ENCODE measurements around the gene DCANP1. TPM values are rescaled to one million over a fixed set of nuclear protein-coding genes. Genes with fewer than 3 reads are reported as not detected.
A peak's percentile ranks its signal among the peaks of the same experiment; 100 is the strongest.

Gene DCANP1
- total and polyA plus RNA-seq, 4 donors: 0.05 TPM; not detected in 3

DNA sequence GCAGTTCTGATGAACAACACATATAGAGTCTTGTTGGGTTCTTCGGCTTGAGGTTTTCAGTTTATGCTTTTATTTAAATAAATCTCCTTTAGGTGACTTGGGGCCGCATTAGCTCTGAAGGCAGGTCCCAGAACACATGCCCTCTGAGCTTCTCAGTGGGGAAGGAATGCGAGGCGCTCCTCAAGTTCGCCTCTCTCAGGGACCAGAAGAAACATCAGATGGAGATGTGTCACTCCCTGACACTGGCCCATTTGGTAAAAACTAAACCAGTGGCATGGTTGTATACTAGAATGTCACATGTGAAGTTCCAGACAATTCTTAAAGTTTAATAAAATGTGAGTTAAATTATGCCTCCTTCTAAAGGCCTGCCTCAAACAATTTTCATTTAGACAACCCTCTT, 50.1 kb downstream of the DCANP1 start:
- peaks cover 3 to 18% (median 9%) of the 10 kb centered on the region in 4 donors for H3K4me1 ChIP-seq (ENCODE audit: control insufficient read depth in 4 of 4, insufficient read depth in 4 of 4, low read length in 3 of 4)
- H3K27ac ChIP-seq (ENCODE audit: low read depth in 1 of 2, low read length in 2 of 2): no peak overlapping the region
- TF ChIP-seq SP1 (IDR thresholded peaks at IDR 0.05) (no peak), HNF4A (conservative IDR thresholded peaks at IDR 0.05) (no peak), RAD21 (IDR thresholded peaks at IDR 0.05) (no peak), FOXA2 (IDR thresholded peaks at IDR 0.05) (no peak), EGR1 (IDR thresholded peaks at IDR 0.05; ENCODE audit: low read depth in 2 of 2) (no peak), RXRA (IDR thresholded peaks at IDR 0.05) (no peak), TAF1 (conservative IDR thresholded peaks at IDR 0.05) (no peak), YY1 (IDR thresholded peaks at IDR 0.05) (no peak), NR2F2 (IDR thresholded peaks at IDR 0.05) (no peak), FOXA1 (IDR thresholded peaks at IDR 0.05) (no peak), GABPA (IDR thresholded peaks at IDR 0.05 in 1 of 2, conservative IDR thresholded peaks at IDR 0.05 in 1 of 2) (no peak), JUND (IDR thresholded peaks at IDR 0.05) (no peak)
- TF ChIP-seq, protein P1, sequence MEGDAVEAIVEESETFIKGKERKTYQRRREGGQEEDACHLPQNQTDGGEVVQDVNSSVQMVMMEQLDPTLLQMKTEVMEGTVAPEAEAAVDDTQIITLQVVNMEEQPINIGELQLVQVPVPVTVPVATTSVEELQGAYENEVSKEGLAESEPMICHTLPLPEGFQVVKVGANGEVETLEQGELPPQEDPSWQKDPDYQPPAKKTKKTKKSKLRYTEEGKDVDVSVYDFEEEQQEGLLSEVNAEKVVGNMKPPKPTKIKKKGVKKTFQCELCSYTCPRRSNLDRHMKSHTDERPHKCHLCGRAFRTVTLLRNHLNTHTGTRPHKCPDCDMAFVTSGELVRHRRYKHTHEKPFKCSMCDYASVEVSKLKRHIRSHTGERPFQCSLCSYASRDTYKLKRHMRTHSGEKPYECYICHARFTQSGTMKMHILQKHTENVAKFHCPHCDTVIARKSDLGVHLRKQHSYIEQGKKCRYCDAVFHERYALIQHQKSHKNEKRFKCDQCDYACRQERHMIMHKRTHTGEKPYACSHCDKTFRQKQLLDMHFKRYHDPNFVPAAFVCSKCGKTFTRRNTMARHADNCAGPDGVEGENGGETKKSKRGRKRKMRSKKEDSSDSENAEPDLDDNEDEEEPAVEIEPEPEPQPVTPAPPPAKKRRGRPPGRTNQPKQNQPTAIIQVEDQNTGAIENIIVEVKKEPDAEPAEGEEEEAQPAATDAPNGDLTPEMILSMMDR (IDR thresholded peaks at IDR 0.05; ENCODE audit: low read depth, low read length, missing input control): no peak
- TF ChIP-seq, protein P2, sequence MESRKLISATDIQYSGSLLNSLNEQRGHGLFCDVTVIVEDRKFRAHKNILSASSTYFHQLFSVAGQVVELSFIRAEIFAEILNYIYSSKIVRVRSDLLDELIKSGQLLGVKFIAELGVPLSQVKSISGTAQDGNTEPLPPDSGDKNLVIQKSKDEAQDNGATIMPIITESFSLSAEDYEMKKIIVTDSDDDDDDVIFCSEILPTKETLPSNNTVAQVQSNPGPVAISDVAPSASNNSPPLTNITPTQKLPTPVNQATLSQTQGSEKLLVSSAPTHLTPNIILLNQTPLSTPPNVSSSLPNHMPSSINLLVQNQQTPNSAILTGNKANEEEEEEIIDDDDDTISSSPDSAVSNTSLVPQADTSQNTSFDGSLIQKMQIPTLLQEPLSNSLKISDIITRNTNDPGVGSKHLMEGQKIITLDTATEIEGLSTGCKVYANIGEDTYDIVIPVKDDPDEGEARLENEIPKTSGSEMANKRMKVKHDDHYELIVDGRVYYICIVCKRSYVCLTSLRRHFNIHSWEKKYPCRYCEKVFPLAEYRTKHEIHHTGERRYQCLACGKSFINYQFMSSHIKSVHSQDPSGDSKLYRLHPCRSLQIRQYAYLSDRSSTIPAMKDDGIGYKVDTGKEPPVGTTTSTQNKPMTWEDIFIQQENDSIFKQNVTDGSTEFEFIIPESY (IDR thresholded peaks at IDR 0.05): no peak
- TF ChIP-seq, protein P3, sequence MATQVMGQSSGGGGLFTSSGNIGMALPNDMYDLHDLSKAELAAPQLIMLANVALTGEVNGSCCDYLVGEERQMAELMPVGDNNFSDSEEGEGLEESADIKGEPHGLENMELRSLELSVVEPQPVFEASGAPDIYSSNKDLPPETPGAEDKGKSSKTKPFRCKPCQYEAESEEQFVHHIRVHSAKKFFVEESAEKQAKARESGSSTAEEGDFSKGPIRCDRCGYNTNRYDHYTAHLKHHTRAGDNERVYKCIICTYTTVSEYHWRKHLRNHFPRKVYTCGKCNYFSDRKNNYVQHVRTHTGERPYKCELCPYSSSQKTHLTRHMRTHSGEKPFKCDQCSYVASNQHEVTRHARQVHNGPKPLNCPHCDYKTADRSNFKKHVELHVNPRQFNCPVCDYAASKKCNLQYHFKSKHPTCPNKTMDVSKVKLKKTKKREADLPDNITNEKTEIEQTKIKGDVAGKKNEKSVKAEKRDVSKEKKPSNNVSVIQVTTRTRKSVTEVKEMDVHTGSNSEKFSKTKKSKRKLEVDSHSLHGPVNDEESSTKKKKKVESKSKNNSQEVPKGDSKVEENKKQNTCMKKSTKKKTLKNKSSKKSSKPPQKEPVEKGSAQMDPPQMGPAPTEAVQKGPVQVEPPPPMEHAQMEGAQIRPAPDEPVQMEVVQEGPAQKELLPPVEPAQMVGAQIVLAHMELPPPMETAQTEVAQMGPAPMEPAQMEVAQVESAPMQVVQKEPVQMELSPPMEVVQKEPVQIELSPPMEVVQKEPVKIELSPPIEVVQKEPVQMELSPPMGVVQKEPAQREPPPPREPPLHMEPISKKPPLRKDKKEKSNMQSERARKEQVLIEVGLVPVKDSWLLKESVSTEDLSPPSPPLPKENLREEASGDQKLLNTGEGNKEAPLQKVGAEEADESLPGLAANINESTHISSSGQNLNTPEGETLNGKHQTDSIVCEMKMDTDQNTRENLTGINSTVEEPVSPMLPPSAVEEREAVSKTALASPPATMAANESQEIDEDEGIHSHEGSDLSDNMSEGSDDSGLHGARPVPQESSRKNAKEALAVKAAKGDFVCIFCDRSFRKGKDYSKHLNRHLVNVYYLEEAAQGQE (IDR thresholded peaks at IDR 0.05): no peak
- TF ChIP-seq, protein P4, sequence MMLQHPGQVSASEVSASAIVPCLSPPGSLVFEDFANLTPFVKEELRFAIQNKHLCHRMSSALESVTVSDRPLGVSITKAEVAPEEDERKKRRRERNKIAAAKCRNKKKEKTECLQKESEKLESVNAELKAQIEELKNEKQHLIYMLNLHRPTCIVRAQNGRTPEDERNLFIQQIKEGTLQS (IDR thresholded peaks at IDR 0.05): no peak
- peak overlapping the region in 1 of 2 donors; percentile 29 for H3K9ac ChIP-seq (ENCODE audit: low read depth in 1 of 2, low read length in 2 of 2)
- H3K27me3 ChIP-seq (ENCODE audit: control insufficient read depth in 4 of 4, insufficient read depth in 4 of 4, low read length in 3 of 4): no peaks in the 10 kb centered on the region
- no peaks in the 10 kb centered on the region for H3K36me3 ChIP-seq (ENCODE audit: control insufficient read depth in 4 of 4, insufficient read depth in 3 of 4, low read depth in 1 of 4, low read length in 3 of 4)
- WGBS: 92% methylated on average over 5 of the region's 5 CpGs
- H3K9me3 ChIP-seq (ENCODE audit: control insufficient read depth in 4 of 4, low read length in 3 of 4): no peaks in the 10 kb centered on the region
- DNase-seq (ENCODE audit: low spot score): no peak
- H3K4me3 ChIP-seq (ENCODE audit: low read depth in 1 of 3, low read length in 3 of 3): no peak overlapping the region

DNA sequence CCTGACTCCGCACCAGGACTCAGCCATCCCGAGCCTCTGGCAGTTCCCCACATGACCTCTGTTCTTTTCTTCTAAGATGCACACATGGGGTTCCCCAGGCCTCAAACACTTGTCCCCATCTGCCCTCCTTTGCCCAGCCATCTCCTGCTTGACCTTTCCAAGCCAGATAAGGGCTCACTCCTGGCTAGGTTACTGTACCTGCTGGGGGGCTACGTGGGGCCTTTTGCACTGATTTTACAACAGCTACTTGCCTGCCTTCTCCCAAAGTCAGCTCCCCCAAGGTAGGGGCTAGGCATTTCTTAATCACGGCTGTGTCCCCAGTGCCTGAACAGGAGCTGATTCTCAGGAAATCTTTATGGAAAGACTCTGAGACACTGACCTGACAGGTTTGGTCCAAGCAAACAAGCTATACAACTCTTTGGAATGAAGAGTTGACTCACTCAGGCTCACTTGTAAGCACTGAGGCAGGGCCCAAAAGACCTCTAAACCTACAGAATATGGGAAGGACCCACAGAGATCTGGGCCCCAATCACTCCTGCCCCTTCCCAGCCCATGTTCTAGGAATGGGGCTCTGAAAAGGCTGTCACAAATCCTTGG, 50.6 kb downstream of the DCANP1 start:
- TF ChIP-seq, protein P5, sequence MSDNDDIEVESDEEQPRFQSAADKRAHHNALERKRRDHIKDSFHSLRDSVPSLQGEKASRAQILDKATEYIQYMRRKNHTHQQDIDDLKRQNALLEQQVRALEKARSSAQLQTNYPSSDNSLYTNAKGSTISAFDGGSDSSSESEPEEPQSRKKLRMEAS (IDR thresholded peaks at IDR 0.05): no peak
- TF ChIP-seq, protein P2 (IDR thresholded peaks at IDR 0.05): no peak
- TF ChIP-seq RXRA (IDR thresholded peaks at IDR 0.05) (no peak), SP1 (IDR thresholded peaks at IDR 0.05) (no peak), TAF1 (conservative IDR thresholded peaks at IDR 0.05) (no peak), RAD21 (IDR thresholded peaks at IDR 0.05) (no peak), GABPA (IDR thresholded peaks at IDR 0.05 in 1 of 2, conservative IDR thresholded peaks at IDR 0.05 in 1 of 2) (no peak), YY1 (IDR thresholded peaks at IDR 0.05) (no peak)
- Histone ChIP-seq H3K27me3 (ENCODE audit: control insufficient read depth in 4 of 4, insufficient read depth in 4 of 4, low read length in 3 of 4) (no peaks in the 10 kb centered on the region), H3K27ac (ENCODE audit: low read depth in 1 of 2, low read length in 2 of 2) (no peak overlapping the region), H3K9ac (ENCODE audit: low read depth in 1 of 2, low read length in 2 of 2) (no peak overlapping the region), H3K4me1 (ENCODE audit: control insufficient read depth in 4 of 4, insufficient read depth in 4 of 4, low read length in 3 of 4) (peaks cover 3 to 18% (median 11%) of the 10 kb centered on the region in 4 donors), H3K9me3 (ENCODE audit: control insufficient read depth in 4 of 4, low read length in 3 of 4) (no peaks in the 10 kb centered on the region), H3K36me3 (ENCODE audit: control insufficient read depth in 4 of 4, insufficient read depth in 3 of 4, low read depth in 1 of 4, low read length in 3 of 4) (no peaks in the 10 kb centered on the region), H3K4me3 (ENCODE audit: low read depth in 1 of 3, low read length in 3 of 3) (no peak overlapping the region)
- WGBS: 84% methylated on average over 4 of the region's 4 CpGs
- DNase-seq (ENCODE audit: low spot score): no peak
